ENCODE results near the gene ATP8B1.

ATP8B1 gene

DNA sequence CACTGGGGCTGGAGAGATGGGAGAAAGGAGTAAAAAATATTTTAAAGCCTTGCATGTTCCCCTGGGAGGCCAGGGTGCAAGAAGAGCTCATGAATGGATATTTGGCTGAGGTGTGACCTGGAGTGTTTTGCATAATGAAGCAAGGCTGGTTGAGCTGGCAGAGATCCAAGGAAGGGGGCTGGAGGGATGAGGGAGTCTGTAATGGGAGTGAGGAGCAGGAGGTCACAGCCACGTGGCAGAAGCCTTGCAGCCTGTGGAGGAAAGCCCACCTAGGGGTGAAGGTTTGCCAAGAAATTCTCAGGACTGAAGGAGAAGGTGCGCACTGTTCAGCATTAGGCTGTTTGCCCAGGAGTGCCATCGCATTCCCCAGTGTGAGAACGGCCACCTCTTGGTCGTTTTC, 40.3 kb upstream of the ATP8B1 start:
- in situ Hi-C loops (cut with HindIII; ENCODE audit: low sequenced_read_pairs): no loop called here
- TF ChIP-seq, protein P1, sequence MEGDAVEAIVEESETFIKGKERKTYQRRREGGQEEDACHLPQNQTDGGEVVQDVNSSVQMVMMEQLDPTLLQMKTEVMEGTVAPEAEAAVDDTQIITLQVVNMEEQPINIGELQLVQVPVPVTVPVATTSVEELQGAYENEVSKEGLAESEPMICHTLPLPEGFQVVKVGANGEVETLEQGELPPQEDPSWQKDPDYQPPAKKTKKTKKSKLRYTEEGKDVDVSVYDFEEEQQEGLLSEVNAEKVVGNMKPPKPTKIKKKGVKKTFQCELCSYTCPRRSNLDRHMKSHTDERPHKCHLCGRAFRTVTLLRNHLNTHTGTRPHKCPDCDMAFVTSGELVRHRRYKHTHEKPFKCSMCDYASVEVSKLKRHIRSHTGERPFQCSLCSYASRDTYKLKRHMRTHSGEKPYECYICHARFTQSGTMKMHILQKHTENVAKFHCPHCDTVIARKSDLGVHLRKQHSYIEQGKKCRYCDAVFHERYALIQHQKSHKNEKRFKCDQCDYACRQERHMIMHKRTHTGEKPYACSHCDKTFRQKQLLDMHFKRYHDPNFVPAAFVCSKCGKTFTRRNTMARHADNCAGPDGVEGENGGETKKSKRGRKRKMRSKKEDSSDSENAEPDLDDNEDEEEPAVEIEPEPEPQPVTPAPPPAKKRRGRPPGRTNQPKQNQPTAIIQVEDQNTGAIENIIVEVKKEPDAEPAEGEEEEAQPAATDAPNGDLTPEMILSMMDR (IDR thresholded peaks at IDR 0.05; ENCODE audit: low read depth, low read length, missing control alignments): no peak
- H3K4me3 ChIP-seq (ENCODE audit: low read depth, low read length): no peak overlapping the region
- DNase-seq (ENCODE audit: low read depth): no peak

DNA sequence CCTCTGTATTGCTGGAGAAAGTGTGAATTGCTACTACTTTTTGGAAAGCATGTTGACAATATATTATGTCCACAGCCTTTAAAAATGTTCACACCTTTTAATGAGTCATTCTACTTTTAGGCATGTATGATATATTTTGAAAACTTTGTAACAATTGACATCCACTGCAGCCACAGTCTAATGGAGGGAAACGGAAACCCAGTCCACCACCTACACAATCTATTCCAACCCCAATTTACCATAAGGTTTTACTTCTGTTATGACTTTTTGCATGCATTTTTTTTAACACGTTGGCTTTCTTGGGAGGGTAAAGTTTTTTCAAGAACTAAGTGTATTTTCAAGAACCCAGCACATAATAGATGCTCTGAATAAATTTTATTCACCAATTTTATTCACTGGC, 38.5 kb upstream of the ATP8B1 start:
- TF ChIP-seq, protein P1 (IDR thresholded peaks at IDR 0.05; ENCODE audit: low read depth, low read length, missing control alignments): no peak
- in situ Hi-C loops (cut with HindIII; ENCODE audit: low sequenced_read_pairs): no loop called here
- DNase-seq (ENCODE audit: low read depth): no peak
- no peak overlapping the region for H3K4me3 ChIP-seq (ENCODE audit: low read depth, low read length)

DNA sequence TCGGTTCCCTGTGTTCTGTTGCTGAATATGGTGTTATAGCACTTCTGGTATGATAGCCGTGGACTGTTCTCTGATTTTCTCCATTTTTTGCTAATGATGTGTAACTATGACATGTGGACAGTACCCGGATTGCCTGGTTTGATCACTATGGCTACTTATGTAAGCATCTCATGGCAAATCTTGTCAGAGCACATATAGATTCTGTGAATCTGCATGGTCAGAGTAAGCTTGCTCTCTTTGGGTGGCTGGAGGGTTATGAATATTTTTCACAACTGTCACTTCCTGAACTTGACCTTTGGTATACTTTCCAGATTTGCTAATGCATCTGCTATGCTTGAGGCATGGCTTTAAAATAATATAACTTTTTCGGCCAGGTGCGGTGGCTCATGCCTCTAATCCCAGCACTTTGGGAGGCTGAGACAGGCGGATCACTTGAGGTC, 36.8 kb upstream of the ATP8B1 start:
- TF ChIP-seq, protein P1 (IDR thresholded peaks at IDR 0.05; ENCODE audit: low read depth, low read length, missing control alignments): no peak
- no peak for DNase-seq (ENCODE audit: low read depth)
- in situ Hi-C loops (cut with HindIII; ENCODE audit: low sequenced_read_pairs): no loop called here
- no peak overlapping the region for H3K4me3 ChIP-seq (ENCODE audit: low read depth, low read length)

DNA sequence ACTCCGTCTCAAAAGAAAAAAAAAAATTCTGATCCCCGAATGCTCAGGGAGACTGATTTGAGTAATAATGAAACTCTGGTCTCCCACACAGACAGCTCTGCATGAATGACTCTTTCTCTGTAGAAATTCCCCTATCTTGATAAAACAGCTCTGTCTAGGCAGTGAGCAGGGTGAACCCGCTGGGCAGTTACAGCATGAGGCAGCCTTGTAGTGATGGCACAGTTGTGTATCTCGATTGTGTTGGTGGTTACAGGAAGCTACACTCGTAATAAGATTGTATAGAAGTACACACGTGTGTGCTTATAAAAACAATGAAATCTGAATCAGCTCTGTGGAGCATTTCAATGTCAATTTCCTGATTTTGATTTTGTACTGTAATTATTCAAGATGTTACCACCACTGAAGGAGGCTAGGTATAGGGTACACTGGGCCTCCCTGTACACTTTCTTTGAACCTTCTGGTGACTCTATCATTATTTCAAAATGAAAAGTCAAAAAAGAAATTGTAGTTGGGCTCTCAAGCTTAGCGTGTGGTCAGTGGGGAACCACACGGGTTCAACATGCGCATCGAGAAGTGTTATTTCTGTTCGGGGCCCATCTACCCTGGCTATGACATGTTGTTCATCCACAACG, 34.9 kb upstream of the ATP8B1 start:
- H3K4me3 ChIP-seq (ENCODE audit: low read depth, low read length): no peak overlapping the region
- in situ Hi-C loops (cut with HindIII; ENCODE audit: low sequenced_read_pairs): no loop called here
- no peak for DNase-seq (ENCODE audit: low read depth)
- TF ChIP-seq, protein P1 (IDR thresholded peaks at IDR 0.05; ENCODE audit: low read depth, low read length, missing control alignments): no peak

DNA sequence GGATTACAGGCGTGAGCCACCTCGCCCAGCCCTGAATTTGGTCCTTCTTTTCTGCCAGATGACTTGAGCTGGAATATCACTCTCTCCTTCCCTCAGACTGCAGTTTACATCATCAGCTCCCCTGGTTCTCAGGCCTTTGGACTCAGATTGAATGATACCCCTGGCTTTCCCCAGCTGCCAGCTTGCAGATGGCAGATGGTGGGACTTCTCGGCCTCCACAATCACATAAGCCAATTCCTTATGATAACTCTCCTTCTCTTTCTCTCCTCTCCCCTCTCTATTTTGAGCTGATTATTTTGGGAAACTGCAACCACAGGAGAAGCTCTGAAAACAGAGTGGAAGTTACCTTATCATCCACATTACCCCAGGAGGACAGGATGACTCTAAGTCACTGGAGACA, 33.4 kb upstream of the ATP8B1 start:
- DNase-seq (ENCODE audit: low read depth): no peak
- H3K4me3 ChIP-seq (ENCODE audit: low read depth, low read length): no peak overlapping the region
- in situ Hi-C loops (cut with HindIII; ENCODE audit: low sequenced_read_pairs): no loop called here
- TF ChIP-seq, protein P1 (IDR thresholded peaks at IDR 0.05; ENCODE audit: low read depth, low read length, missing control alignments): no peak

DNA sequence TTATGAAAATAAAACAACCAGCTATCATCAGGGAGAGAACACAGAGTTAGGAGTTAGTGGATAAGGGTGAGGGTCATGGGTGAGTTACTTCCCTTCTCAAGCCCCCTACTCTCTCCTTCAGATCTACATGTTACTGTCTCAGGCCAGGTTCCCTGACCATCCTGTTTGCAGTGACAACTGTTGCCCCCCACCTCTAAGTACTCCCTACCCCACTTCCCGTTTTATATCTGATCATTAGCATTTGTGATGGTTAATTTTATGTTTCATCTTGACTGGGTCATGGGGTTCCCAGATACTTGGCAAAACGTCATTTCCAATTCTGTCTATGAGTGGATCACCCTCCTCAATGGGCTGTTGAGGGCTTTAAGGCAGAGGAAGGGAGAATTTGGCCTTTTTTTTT, 32.8 kb upstream of the ATP8B1 start:
- H3K4me3 ChIP-seq (ENCODE audit: low read depth, low read length): no peak overlapping the region
- TF ChIP-seq, protein P1 (IDR thresholded peaks at IDR 0.05; ENCODE audit: low read depth, low read length, missing control alignments): no peak
- in situ Hi-C loops (cut with HindIII; ENCODE audit: low sequenced_read_pairs): no loop called here
- no peak for DNase-seq (ENCODE audit: low read depth)
